ENCODE data around the gene CHCT1.

- TF ChIP-seq, protein P1, sequence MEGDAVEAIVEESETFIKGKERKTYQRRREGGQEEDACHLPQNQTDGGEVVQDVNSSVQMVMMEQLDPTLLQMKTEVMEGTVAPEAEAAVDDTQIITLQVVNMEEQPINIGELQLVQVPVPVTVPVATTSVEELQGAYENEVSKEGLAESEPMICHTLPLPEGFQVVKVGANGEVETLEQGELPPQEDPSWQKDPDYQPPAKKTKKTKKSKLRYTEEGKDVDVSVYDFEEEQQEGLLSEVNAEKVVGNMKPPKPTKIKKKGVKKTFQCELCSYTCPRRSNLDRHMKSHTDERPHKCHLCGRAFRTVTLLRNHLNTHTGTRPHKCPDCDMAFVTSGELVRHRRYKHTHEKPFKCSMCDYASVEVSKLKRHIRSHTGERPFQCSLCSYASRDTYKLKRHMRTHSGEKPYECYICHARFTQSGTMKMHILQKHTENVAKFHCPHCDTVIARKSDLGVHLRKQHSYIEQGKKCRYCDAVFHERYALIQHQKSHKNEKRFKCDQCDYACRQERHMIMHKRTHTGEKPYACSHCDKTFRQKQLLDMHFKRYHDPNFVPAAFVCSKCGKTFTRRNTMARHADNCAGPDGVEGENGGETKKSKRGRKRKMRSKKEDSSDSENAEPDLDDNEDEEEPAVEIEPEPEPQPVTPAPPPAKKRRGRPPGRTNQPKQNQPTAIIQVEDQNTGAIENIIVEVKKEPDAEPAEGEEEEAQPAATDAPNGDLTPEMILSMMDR (IDR thresholded peaks at IDR 0.05) = no peak
- TF ChIP-seq NRF1 (IDR thresholded peaks at IDR 0.05; ENCODE audit: low read depth, low read length) = no peak
- no peak for TF ChIP-seq YY1 (IDR thresholded peaks at IDR 0.05; ENCODE audit: low read depth)
- TF ChIP-seq SIN3A (IDR thresholded peaks at IDR 0.05; ENCODE audit: borderline replicate concordance, low read depth, low read length) = no peak
- no peak for TF ChIP-seq POLR2AphosphoS5 (IDR thresholded peaks at IDR 0.05; ENCODE audit: low read depth, low read length)
- no peak for TF ChIP-seq RAD21 (IDR thresholded peaks at IDR 0.05; ENCODE audit: low read length)
- TF ChIP-seq EP300 (IDR thresholded peaks at IDR 0.05; ENCODE audit: borderline replicate concordance in 1 of 2, low read depth in 1 of 2, low read length in 1 of 2) = no peak
- TF ChIP-seq, protein P2, sequence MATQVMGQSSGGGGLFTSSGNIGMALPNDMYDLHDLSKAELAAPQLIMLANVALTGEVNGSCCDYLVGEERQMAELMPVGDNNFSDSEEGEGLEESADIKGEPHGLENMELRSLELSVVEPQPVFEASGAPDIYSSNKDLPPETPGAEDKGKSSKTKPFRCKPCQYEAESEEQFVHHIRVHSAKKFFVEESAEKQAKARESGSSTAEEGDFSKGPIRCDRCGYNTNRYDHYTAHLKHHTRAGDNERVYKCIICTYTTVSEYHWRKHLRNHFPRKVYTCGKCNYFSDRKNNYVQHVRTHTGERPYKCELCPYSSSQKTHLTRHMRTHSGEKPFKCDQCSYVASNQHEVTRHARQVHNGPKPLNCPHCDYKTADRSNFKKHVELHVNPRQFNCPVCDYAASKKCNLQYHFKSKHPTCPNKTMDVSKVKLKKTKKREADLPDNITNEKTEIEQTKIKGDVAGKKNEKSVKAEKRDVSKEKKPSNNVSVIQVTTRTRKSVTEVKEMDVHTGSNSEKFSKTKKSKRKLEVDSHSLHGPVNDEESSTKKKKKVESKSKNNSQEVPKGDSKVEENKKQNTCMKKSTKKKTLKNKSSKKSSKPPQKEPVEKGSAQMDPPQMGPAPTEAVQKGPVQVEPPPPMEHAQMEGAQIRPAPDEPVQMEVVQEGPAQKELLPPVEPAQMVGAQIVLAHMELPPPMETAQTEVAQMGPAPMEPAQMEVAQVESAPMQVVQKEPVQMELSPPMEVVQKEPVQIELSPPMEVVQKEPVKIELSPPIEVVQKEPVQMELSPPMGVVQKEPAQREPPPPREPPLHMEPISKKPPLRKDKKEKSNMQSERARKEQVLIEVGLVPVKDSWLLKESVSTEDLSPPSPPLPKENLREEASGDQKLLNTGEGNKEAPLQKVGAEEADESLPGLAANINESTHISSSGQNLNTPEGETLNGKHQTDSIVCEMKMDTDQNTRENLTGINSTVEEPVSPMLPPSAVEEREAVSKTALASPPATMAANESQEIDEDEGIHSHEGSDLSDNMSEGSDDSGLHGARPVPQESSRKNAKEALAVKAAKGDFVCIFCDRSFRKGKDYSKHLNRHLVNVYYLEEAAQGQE (IDR thresholded peaks at IDR 0.05; ENCODE audit: low read depth, low read length) = no peak
- TF ChIP-seq TAF1 (IDR thresholded peaks at IDR 0.05; ENCODE audit: borderline replicate concordance, low read depth, low read length) = no peak
- no peak for TF ChIP-seq FOXM1 (IDR thresholded peaks at IDR 0.05; ENCODE audit: low read depth)
- TF ChIP-seq MAX (IDR thresholded peaks at IDR 0.05; ENCODE audit: low read depth) = no peak
- TF ChIP-seq SMC3 (IDR thresholded peaks at IDR 0.05; ENCODE audit: low read depth, low read length) = no peak
- no peak for TF ChIP-seq RCOR1 (IDR thresholded peaks at IDR 0.05; ENCODE audit: low read length)
- no peak for TF ChIP-seq FOXJ3 (CRISPR knock-in tag; IDR thresholded peaks at IDR 0.05)
Observed at GRCh38 chr17:60422162-60422665, at the start of gene CHCT1.
